Stimulated activated CD4-positive, alpha-beta T cell treated with anti-CD3 and anti-CD28 coated beads, Interleukin-12 subunit alpha, Interleukin-12 subunit beta, amount 100 ng/mL, for 4 hours (primary cell): Measurements from ENCODE around the gene ZNF212.
"Not testable (repeated sequence)": the region's sequence is repeated elsewhere in the genome, so short reads cannot be mapped to it uniquely, and the experiment has no call there.

ENCODE experiments used
- DNase-seq: peaks from one replicate; pipeline ENCODE4 v3.0.0-alpha.2; 2020

ZNF212 gene

GRCh38 chr7:149255174-149255573 lies 15.7 kb downstream of the ZNF212 start:
- DNase-seq, result no peak

- DNase-seq, result no peak
Observed at GRCh38 chr7:149256568-149256967, 17.1 kb downstream of the ZNF212 start.

- DNase-seq, result no peak
Observed at GRCh38 chr7:149257146-149257545, 17.7 kb downstream of the ZNF212 start.

GRCh38 chr7:149261316-149261828 lies 21.9 kb downstream of the ZNF212 start:
- DNase-seq, result no peak

GRCh38 chr7:149261829-149262617 lies 22.6 kb downstream of the ZNF212 start, which contains the start of gene ZNF783:
Gene ZNF783 (plus strand): TSS chr7:149262196. CDS start chr7:149262334, 138 bp downstream.
- DNase-seq, result peak; percentile 80

GRCh38 chr7:149266451-149266850 lies 27.0 kb downstream of the ZNF212 start:
- no peak for DNase-seq

- DNase-seq, result no peak
Observed at GRCh38 chr7:149267733-149268132, 28.3 kb downstream of the ZNF212 start.

- DNase-seq, result not testable (repeated sequence)
Observed at GRCh38 chr7:149274424-149274823, 35.0 kb downstream of the ZNF212 start.

- no peak for DNase-seq
Observed at GRCh38 chr7:149277871-149278270, 38.4 kb downstream of the ZNF212 start.

- no peak for DNase-seq
Observed at GRCh38 chr7:149278396-149278795, 38.9 kb downstream of the ZNF212 start.

- DNase-seq, result no peak
Observed at GRCh38 chr7:149279111-149279743, 39.8 kb downstream of the ZNF212 start.

- DNase-seq, result no peak
Observed at GRCh38 chr7:149280151-149280550, 40.7 kb downstream of the ZNF212 start.

GRCh38 chr7:149280661-149281507 lies 41.4 kb downstream of the ZNF212 start:
- DNase-seq, result no peak

GRCh38 chr7:149281508-149282330 lies 42.3 kb downstream of the ZNF212 start:
- no peak for DNase-seq

- DNase-seq, result no peak
Observed at GRCh38 chr7:149282331-149282655, 42.8 kb downstream of the ZNF212 start.

- DNase-seq, result no peak
Observed at GRCh38 chr7:149283321-149283720, 43.9 kb downstream of the ZNF212 start.

- DNase-seq, result peak; percentile 16
Observed at GRCh38 chr7:149284343-149284742, 44.9 kb downstream of the ZNF212 start.

- peak; percentile 98 for DNase-seq
Observed at GRCh38 chr7:149284850-149285585, 45.6 kb downstream of the ZNF212 start.

GRCh38 chr7:149285603-149286002 lies 46.2 kb downstream of the ZNF212 start:
- DNase-seq, result no peak

GRCh38 chr7:149286811-149287400 lies 47.5 kb downstream of the ZNF212 start:
- no peak for DNase-seq

GRCh38 chr7:149287622-149288021 lies 48.2 kb downstream of the ZNF212 start:
- no peak for DNase-seq
